ENCODE measurements around the gene SLC16A12. TPM values are rescaled to one million over a fixed set of nuclear protein-coding genes. Genes with fewer than 3 reads are reported as not detected.
A peak's percentile ranks its signal among the peaks of the same experiment; 100 is the strongest.

The SLC16A12 gene
- total and polyA plus RNA-seq, 2 of the 4 experiments (the other 2 are of a cell fraction): 1.4 to 1.6 TPM

GRCh38 chr10:89575031-89575430, 39.6 kb upstream of the SLC16A12 start:
- dilution Hi-C loops (cut with HindIII; ENCODE audit: low sequenced_read_pairs, unreplicated experiment): no loop called here
- POLR2A ChIA-PET (ENCODE audit: unreplicated experiment): no interaction called here
- no peak overlapping the region; the same call in 1 of the 2 replicates for H3K4me2 ChIP-seq (ENCODE audit: low read depth, low read length)

More at GRCh38 chr10:89575031-89575430, 39.6 kb upstream of the SLC16A12 start:
- no peak overlapping the region for H3K4me3 ChIP-seq (ENCODE audit: insufficient read depth, low read depth, low read length)
- H4K5ac ChIP-seq (ENCODE audit: low read depth, low read length): no peak overlapping the region
- 0 out of 2 replicates have a peak, but pooled peaks cover 6% of the 10 kb centered on the region for H3K9me3 ChIP-seq (ENCODE audit: control insufficient read depth, insufficient read depth, low read length)
- intact Hi-C loops (cut with micrococcal nuclease) (no loop called here), in situ Hi-C loops (cut with MboI; ENCODE audit: low sequenced_read_pairs) (no loop called here)
- H3K27me3 ChIP-seq (ENCODE audit: control insufficient read depth, insufficient read depth, low read length): no peaks in the 10 kb centered on the region
- peak overlapping the region; percentile 16; the same call in 1 of the 2 replicates for H3K23ac ChIP-seq (ENCODE audit: low read depth, low read length)
- H3K56ac ChIP-seq (ENCODE audit: extremely low read depth, insufficient read depth, low read length): no peak overlapping the region
- no peak overlapping the region for H2BK5ac ChIP-seq (ENCODE audit: low read depth, low read length, poor library complexity, severe bottlenecking)
- H2BK15ac ChIP-seq (ENCODE audit: low read depth, low read length): no peak overlapping the region
- H3K14ac ChIP-seq (replicated peaks; ENCODE audit: low read depth, low read length): no peak overlapping the region
- H2AFZ ChIP-seq (replicated peaks; ENCODE audit: low read length, poor library complexity): no peak overlapping the region
- DNase-seq: peak; percentile 17
- H3K27ac ChIP-seq (ENCODE audit: insufficient read depth, low read length): no peak overlapping the region
- H2BK120ac ChIP-seq (ENCODE audit: low read depth, low read length): 0 out of 2 replicates have a peak overlapping the region, but pooled peaks have one; percentile 51
- H4K91ac ChIP-seq (ENCODE audit: insufficient read depth, low read depth, low read length): no peak overlapping the region
- TF ChIP-seq CHD1 (IDR thresholded peaks at IDR 0.05; ENCODE audit: low read depth, low read length) (no peak), CEBPB (IDR thresholded peaks at IDR 0.05; ENCODE audit: low read depth, low read length) (no peak), RCOR1 (IDR thresholded peaks at IDR 0.05; ENCODE audit: insufficient replicate concordance, low read length) (no peak)
- no peak overlapping the region for H2AK9ac ChIP-seq (replicated peaks; ENCODE audit: low read depth, low read length, poor library complexity)
- no peak overlapping the region for H3K4ac ChIP-seq (ENCODE audit: low read depth, low read length)
- no peaks in the 10 kb centered on the region for H3K36me3 ChIP-seq (ENCODE audit: control insufficient read depth, insufficient read depth, low read length)
- CTCF ChIA-PET: no interaction called here
- H4K20me1 ChIP-seq (ENCODE audit: insufficient read depth, low read length): no peaks in the 10 kb centered on the region
- ATAC-seq (ENCODE audit: low read depth): peak; percentile 44
- peaks cover 3% of the 10 kb centered on the region; the same call in 1 of the 2 replicates for H3K4me1 ChIP-seq (ENCODE audit: control insufficient read depth, insufficient read depth, low read length)
- no peaks in the 10 kb centered on the region for H3K79me1 ChIP-seq (ENCODE audit: low read depth in 1 of 2, low read length in 2 of 2)
- no peak overlapping the region for H2AK5ac ChIP-seq (ENCODE audit: low read depth, low read length)
- H3K18ac ChIP-seq (ENCODE audit: low read depth, low read length): no peak overlapping the region
- no peaks in the 10 kb centered on the region for H3K9me1 ChIP-seq (ENCODE audit: insufficient read depth, low read length)
- no peak overlapping the region for H2BK20ac ChIP-seq (ENCODE audit: low read depth, low read length)
- H3K9ac ChIP-seq (ENCODE audit: low read depth, low read length): no peak overlapping the region
- no TSS peak for BruUV-seq (replicated peaks)
- no peak overlapping the region for H4K8ac ChIP-seq (ENCODE audit: low read depth in 2 of 2, low read length in 2 of 2)

All from IMR-90 (cell line).